Raji (cell line): ENCODE measurements around the gene CCDC197.

ENCODE experiments used
- POLR2A ChIP-seq: IDR thresholded peaks from 2 replicates; pipeline ENCODE4 v1.6.1; 2011; ENCODE audit warnings: low read depth, low read length, control low read depth; ENCODE audit not compliant: insufficient read depth

CCDC197 gene

DNA sequence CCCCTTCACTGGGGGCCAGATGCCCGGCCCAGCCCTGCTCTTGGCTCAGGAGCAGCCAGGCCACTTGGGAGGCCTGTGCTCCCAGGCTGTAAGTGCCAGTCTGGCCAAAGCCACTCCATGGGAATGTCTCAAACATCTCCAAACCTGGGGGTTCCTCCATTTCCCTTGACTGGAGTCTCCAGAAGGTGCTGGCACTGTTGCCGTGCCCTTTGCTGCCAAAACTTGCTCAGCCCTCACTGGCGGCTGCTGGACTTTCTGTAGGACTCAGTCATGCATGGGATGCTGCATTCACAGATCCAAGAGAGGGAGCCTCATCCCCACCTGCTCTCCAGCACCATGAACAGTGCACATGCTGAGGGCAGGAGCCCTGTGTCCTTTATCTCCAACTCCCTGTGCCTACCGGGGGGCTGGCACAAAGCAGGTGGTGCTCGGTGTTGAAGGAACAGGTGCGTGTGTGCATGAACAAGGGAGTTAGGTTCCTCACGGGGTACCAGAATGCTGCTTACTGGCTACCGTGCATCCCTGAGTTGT lies 19.4 kb downstream of the CCDC197 start:
- TF ChIP-seq POLR2A: no peak

DNA sequence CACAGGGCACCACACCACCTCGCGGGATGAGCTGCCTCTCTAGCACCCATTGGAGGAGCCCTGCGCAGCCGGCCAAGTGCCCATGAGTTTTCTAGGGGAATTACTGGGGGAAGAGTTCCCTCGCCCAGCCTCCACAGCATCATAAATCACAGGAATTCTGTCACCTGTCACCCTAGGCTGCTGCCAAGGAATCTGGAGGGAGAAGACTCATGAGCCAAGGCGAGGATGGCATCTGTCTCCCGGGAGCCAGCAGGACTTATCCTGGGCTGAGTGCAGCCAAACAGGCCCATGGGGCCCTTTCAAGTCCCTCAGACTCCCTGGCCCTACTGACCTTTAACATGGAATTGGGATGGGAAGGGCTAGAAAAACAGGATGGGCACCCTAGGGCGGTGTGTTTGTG lies 21.2 kb downstream of the CCDC197 start:
- no peak for TF ChIP-seq POLR2A

DNA sequence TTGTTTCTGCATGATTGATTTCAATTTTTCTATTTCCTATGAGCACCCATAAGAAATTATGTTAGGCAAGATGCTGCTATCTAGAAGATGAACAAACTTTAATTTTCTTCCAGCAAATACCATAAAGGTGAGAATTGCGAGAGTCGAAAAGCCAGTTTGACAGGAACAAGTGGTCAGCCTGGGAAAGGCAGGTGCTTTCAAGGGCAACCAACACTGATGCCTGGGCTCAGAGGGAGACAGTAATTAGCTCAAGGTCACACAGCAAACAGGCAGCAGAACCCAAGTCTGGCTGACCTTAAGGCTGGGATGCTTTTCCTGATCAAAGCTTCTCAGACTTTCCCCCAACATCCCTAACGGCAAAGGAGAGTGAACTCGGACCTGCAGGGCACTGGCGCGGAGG lies 22.2 kb downstream of the CCDC197 start:
- no peak for TF ChIP-seq POLR2A

DNA sequence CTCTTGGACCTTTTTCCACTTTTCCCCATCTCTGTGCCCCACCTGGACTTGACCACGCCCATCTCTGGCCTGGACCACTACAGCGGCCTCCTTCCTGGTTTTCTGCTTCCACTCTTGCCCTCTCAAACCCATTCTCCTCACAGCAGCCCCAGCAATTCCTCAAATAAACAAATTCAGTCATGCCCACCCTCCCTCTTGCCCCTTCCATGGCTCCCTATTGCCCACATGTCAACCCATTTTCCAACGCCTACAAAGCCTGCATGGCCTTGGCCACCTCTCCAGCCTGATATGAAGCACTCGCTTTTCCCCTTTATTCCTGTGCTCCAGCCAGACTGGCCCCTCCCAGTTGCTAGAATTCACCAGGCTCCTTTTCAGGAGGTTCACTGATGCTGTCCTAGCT lies 23.2 kb downstream of the CCDC197 start:
- no peak for TF ChIP-seq POLR2A

DNA sequence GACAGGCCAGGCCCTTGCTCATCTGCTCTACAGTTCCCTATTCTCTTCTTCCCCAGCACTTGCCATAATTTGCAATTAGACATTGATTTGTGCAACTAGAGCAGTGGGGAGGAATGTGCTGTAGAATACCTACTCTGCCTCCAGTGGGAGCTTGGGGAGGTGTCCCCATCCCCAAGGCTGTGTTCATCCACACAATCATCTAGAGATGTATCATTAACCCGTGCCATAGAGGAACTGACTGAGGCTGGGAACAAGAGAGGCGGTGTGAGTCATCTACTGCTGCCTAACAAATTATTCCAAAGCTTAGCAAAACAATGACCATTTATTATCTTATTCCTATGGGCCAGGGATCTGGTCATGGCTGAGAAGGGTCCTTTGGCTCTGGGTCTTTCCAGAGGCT lies 23.9 kb downstream of the CCDC197 start:
- no peak for TF ChIP-seq POLR2A

DNA sequence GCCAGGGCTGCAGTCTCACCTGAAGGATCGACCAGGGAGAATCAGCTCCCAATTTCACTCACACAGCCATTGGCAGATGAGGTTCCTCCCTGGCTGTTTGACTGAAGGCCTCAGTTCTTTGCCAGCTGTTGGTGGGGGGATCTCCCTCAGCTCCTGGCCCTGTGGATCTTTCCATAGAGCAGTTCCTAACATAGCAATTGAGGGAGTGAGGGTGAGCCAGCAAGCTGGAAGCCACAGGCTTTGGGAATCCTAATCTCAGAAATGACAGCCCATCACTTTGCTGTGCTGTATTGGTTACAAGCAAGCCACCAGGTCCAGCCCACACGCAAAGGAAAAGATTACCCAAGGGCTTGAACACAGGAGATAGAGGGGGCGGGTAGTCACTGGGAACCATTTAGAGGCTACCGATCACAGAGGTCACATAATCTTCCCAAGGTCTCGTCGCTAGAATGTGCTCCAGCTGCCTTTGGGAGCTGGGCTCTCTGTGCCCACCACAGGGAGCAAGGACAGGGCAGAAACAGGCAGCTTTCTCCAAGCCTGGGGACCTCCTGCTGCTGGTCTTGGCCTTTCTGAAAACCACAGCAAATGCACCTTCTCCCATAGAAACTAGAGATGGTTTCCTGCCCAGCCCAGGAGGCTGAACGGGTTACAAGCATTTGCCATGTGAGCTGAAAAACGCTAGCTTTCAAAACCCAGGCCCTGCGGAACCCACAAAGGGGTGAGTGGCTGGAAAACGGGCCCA lies 24.5 kb downstream of the CCDC197 start:
- no peak for TF ChIP-seq POLR2A

DNA sequence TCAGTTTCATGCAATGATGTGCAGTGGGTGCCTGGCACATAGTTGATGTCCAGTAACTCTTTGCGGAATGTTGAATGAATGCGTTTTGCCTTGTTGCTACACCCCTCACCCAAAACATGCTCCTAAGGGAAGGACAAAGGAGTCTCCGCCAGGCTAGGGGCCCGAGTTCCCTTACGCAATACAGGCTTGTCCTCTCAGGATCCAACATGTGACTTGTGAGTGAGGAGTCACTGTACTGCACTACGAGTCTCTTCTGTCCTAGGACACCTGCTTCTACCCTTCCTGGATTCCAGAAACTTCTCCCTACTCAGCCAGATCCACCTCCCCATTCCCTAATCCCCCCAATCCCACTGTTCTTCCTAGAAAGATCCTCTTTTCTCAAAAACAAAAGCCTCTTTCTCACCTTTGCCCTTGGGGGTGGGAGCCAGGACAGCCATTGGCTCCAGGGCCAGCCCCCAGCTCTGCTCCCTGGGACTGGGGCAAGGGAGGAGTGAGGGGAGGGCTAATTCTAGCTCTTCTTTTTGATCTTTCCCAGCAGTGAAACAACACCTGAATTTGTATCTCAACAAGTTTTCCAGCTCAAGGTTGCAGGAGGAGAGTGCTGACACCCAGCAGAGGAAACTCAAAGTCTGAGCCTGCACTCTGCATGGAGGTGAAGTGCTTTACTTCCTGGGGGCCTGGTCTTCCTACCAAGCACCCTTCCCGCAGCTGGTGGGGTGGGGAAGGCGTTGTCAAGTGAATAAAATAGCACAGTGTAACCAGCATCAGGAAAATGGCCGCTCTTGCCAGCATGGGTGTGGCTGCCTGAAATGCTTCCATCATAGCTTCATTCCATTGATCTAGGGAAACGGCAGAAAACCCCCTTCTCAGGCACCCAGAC lies 25.7 kb downstream of the CCDC197 start:
- TF ChIP-seq POLR2A: no peak

DNA sequence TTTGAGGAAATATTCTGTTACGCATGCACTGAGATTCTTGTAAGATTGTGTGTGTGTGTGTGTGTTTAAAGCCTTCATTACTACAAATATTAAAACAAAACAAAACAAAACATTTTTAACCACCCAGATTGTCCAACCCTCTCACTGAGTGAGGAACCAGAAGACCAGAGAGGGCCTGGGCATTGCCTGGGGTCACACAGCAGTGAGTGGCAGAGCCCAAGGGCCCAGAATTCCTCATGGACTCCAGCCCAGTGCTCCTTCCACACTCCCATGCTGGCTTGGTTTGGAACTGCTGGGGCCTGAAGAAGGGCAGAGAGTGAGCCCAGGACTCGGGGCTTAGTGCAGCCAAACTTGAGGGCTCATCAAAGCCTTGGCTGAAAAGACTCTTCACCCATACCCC lies 27.4 kb downstream of the CCDC197 start:
- TF ChIP-seq POLR2A: no peak

DNA sequence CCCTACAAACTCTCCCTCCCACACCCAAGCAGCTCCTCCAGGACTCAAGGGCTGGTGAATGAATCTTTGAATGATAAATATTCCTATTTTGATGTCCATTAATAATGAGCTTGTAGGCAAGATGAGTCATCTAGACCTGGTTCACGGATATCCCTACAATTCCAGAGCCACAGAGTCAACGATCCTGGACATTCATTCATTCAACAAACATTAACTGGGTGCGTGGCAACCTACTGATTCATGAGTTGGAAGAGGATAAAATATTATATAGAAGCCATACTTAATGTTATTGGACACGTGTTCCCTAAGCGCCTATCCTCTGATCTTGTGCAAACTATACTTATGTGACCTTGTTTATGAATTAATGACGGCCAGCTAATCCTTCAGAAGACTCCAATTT lies 28.6 kb downstream of the CCDC197 start:
- no peak for TF ChIP-seq POLR2A

DNA sequence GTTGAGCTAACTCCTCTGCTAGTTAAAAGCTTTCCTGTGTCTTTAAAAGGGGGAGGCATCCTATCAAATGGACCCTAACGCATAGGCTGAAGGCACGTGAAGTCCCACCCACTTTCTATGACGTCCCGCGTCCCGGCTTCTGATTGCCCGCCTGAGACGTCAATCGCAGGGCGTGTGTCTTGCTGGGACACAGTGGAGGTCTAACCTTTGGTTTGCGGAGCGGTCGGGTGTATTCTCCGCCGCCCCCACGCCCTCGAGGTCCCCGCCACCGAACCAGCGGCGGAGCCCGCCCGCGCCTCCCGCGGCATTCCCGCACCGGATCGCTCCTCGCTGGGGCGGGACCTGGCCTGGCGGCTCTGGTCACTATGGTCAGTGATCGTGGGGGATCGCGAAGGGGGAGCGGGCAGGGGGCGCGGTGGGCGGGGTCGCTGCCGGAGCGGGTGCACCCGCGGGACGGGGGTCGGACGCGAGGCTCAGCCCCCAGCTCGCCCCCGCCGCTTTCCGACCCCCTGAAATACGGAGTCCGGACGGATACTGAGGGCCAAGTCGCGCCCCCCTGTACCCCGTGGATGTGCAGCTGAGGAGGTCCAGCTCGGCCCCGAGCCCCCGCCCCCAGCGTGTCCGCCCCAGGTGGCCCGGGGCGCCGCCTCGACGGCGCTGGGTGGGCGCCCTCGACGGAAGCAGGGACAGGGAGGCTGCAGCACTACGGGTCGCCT lies 29.2 kb downstream of the CCDC197 start, which contains the start of gene OTUB2:
TSS of gene OTUB2 (plus strand) at position 168 of the 716 bp plus-strand sequence. CDS start at position 366, 198 bp downstream.
- no peak for TF ChIP-seq POLR2A

DNA sequence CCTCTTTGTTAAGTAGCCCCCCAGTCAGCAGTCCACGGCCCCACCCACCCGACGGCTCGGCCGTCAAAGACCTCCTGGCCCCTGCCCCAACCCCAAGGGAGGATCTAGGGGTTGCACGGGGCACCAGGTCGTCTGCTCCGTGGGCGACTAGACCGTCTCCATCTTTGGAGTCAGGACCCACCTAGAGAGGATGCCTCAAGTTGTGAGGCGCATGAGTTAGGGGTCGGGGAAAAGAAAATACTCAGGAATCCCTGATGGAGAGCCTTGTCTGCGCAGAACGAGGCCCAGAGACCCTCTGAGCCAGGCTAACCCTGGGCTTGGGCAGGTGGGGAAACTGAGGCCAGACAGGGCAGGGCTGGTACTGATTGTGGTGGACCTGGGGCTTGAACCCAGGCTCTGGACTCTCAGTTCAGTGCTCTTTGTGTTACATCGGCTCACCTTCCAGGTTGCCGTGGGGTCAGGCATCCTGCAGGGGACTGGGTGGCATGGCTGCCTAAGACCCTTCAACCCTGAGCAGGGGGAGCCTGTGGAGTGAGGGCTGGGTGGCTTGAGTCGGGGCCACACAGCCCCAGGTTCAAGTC lies 29.9 kb downstream of the CCDC197 start:
- TF ChIP-seq POLR2A: no peak

DNA sequence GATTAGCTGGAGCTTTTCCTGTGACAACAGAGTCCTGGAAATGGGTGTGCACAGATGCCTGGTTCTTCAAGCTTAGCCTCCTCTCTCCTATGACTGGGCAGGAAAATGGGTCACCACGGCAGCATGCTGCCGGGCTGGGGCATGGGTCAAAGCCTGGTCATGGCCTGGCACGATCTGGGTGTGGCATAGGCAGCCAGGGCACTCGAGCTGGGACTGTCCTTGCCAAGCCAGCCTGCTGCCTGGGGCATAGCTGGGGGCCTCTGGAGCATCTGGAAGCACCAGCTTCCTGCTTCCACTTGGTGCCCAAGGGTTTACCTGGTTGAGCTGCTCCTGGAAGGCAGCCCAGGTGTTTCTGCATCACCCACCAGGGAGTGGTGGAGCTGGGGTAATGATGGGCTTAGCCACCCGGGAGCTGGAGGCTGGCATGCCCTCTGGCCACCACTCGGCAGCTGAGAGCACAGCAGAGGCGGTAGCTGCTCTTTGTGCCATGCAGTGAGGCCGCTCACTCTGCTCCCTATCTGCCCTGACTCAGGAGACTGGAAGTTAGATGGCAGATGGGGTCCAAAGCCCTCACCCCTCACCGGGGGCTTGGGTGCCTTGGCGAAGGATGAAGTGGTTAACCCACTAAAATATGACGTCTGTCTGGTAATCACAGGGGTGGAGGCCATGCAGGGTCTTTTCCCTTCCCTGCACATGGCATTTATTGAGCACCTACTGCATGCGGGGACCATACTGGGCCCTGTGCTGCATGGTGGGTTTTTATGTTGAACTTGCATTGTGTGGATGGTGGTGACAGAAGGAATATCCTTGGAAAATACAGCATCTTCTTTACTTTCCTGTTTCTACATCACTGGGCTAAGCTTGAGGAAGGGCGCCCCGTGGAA lies 30.7 kb downstream of the CCDC197 start:
- TF ChIP-seq POLR2A: no peak

DNA sequence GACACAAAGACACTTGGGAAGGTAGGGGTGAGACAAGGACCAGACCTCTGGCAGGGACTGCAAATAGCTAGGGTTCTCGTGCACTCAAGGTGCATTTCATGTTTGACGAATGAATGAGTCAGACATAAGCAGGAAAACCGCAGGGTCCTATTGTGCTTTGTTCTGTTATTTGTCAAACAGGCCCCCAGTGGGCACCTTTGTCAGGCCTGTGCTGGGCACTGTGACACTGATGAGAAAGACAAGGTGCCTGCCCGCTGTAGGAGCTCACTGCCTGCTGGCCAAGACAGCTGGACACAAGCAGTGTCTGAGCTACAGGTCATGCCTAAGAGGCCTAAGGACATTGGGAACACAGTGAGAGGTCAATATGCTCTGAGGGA lies 31.3 kb downstream of the CCDC197 start:
- no peak for TF ChIP-seq POLR2A

DNA sequence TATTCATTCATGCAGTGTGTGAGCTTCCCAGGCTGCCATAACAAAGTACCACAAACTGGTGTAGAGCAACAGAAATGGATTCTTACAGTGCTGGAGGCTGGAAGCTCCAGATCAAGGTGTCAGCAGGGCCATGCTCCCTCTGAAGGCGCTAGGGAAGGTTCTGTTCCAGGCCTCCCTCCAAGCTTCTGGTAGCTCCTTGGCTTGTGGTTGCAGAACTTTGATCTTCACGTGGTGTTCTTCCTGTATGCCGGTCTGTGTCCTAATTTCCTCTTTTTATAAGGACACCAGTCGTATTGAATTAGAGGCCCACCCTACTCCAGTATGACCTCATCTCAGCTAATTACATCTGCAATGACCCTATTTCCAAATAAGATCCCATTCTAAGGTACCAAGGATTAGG lies 32.2 kb downstream of the CCDC197 start:
- no peak for TF ChIP-seq POLR2A
